GM19438 (cell line): ENCODE data around the gene SHROOM4.

Source experiments
- ATAC-seq: cut with Tn5 transposase; IDR thresholded peaks from one replicate; pipeline ENCODE4 v1.9.1; 2021; ENCODE audit warnings: low read depth; ENCODE audit not compliant: unreplicated experiment

SHROOM4 gene

DNA sequence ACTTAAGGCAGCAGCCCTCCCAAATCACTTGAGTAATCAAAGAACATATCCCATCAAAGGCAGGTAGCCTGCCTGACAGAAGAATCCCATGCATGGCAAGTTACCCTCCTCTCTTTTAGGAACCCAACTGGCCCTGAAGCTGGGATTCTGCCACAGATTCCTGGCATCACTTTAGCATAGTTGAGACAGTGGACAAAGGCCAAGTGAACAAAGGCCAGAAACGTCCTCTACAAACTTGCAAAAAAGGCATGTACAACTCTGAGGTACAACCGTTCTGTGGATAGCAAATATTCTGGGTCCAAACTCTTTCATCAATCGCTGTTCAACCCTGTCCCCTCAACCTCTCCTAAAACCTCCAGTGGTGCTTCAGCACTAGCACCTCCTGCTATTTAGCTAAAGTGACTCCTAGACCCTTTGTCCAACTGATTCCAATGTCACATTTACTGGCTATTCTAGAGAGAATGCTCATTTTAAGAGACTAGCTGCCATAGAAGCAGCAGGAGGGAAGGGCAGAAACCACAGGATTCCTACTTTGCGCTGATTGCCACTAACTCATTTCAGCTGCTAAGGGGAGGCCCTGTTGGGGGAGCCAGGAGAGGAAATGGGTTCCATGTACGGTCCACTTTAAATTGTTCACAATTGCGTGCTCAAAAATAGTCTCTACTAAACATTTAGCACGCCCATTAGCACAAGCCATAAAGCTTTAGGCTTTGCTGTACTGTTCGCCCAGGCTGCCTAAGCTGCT is 105.9 kb downstream of the SHROOM4 start:
- ATAC-seq, result no peak

DNA sequence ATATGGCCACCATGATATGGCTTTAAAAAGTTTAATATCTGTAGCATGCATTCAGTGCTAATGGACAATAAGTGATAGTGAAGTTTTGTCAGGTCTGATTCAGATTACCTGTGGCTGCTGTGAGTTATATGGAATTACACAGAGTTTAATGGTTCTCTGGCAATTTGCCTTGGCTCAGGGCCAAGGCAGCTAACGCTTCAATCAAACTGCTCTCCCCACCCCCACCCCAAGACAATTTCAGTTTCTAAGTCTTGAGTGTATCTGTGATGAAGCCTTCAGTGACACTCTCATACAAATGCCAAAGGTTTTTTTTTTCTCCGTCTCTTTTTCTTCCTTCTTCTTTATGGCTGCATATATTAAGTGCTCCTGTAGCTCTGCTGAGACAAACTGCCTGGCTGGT is 106.6 kb downstream of the SHROOM4 start:
- no peak for ATAC-seq

DNA sequence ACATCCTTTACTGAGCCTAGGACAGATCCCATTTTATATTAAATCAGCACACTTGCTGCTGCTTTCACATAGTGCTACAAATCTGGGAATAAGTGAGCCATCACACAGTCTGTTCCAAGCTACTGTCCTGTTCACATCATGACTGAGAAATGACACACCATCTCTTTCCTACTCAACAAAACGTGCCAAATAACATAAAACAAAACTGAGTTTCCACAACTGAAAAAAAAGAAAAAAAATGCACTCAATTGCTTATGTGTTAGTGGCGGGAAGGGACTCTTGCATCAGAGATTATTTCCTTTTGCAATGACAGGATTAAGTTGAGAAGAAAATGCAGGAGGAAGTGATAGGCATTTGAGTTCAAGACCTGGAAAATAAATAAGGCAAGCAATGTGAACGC is 109.0 kb downstream of the SHROOM4 start:
- no peak for ATAC-seq

DNA sequence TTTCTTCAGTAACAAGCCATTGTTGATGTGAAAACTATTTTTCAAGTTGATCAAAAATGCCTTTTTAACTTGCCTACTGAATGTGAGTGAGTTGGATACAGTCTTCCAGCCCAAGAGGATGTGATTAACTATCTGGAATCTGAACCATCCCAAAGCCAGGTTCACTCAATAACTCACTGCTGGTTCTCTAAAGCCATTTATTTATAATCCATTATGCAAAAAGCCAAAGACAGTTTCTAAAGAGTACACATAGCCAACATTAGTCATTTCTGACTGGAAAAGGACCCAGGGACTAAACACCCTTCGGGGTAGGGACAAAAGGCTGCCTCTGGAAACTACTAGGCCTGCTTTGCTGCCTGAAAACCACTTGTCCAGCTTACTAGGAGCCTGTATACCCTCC is 109.6 kb downstream of the SHROOM4 start:
- no peak for ATAC-seq

DNA sequence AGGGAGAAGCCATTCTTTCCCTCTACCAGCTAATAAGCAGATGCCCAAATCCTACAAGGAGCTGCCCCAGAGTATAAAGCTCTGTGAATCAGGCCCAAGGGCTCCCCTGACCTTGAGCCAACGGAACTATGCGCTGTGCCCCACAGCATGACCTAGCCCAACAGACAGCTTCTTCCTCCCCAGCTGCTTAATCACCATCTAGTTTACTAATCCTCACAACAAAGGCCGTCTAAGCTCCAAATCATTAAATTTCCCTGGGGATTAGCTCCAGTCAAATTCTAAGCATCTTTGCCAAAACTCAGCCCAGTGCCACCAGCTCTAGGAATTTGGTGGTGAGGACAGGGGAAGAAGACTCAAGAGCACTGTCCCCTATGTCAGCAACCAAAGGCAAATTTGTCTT is 113.1 kb downstream of the SHROOM4 start:
- no peak for ATAC-seq

DNA sequence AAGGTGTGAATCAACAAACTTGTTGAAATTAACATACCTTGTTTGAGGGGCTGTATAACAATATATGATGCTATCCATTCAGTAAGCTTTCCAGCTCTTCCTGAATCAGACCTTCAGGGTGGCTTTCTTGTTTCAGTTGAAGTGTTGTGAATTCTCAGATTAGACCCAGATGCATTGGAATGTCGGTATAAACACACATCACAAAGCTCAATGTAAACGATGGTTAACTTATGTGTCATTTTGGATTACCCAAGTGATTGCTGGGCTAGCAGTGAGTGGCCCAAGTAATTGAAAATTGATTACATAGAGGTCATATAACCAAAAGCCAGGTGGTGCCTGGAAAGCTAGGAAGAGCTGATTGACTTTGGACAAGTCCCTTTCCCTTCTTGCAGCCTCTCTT is 115.0 kb downstream of the SHROOM4 start:
- no peak for ATAC-seq

DNA sequence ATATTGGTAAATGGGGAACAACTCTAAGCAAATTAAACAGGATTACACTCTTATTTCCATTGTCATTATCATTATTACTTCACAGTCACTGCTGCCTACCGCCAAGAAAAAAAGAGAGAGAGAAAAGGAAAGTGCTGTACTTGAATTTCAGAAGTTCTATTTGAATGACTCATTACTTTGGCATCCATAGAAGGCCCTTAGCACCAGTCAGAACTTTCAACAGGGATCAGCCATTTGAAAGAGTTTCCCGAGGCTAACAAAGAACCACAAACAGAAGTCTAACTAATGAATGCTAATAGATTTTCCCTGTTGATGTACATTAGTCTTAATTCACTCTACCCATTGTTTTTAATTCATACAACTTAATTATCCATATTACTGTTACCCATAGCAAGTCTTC is 116.3 kb downstream of the SHROOM4 start:
- ATAC-seq, result no peak

DNA sequence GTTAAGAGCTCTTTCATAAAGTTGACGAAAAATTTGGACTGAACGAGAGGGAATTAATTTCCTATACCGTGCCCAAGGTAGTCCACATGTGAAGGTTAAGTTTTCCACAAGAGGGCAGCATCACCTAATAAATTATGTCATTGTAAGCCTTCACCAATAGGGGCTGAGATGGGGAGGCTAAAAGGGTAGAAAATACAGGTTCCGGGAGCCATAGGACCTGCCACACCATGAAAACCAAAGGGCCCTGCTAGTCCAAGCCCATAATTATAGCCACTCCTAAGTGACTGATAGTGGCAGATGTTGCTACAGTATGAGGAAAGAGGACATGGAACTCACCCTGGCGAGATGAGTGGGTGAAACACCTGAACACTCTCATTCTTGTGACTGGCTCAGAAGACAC is 122.2 kb downstream of the SHROOM4 start:
- ATAC-seq, result peak; percentile 96

DNA sequence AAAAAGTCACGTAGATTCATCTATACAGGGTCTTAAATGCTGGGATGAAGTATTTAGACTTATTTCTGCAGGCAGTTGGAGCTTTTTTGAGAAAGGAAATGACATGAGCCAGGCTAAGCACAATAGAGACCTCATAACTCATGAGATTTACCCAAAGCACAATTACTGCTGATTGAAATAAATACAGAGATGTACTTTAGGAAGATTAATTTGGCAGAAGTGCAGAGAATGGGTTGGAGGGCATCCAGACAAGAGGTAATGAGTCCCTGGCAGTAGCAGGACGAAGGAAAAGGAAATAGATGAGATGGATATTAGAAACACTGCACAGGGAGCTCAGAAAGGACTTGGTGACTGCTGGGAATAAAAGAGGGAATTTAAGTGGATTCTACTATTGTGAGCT is 129.1 kb downstream of the SHROOM4 start:
- no peak for ATAC-seq

DNA sequence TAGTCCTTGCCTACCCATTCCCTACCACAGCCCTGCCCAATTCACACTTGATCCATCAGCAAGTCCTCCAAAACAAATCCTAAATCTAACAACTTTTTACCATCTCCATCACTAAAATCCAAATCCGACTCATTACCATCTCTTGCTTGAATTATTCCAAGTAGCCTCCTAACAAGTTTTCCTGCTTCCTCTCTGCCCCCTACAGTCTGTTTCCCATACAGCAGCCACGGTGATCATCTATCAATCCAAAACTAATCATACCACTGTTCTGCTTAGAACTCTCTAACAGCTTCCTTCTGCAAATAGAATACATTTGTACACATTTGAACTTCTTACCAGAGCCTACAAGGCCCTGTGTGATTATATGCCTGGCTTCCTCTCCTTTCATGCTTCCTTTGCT is 133.0 kb downstream of the SHROOM4 start:
- no peak for ATAC-seq

DNA sequence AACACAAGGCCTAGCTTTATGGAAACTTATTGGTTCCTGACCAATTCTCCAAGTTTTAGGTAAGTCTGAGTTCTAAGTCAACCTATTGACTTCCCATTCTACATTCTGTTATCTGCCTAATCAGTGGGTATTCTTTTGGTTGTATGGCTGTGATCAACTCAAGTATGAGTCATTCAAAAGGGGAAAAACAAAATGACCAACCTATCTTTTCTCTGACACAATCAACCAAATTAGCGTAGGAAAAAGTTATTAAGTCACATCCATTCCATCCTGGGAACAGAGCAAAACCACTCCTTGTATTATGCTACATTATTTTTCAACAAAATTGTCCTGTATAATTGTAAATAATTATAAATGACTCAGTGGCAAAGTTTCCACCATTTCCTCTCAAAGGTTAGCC is 136.2 kb downstream of the SHROOM4 start:
- ATAC-seq, result no peak

DNA sequence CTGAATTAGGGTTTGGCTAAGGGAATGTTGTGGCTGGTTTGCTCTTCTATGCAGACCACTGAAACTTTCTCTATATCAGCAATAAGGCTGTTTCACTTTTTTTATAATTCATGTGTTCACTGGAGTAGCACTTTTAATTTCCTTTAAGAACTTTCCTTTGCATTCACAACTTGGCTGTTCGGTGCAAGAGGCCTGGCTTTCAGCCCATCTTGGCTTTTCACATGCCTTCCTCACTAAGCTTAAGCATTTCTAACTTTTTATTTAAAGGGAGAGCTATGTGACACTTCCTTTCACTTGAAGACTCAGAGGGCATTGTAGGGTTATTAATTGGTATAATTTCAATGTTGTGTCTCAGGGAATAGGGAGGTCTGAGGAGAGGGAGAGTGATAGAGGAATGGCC is 142.3 kb downstream of the SHROOM4 start:
- ATAC-seq, result no peak

DNA sequence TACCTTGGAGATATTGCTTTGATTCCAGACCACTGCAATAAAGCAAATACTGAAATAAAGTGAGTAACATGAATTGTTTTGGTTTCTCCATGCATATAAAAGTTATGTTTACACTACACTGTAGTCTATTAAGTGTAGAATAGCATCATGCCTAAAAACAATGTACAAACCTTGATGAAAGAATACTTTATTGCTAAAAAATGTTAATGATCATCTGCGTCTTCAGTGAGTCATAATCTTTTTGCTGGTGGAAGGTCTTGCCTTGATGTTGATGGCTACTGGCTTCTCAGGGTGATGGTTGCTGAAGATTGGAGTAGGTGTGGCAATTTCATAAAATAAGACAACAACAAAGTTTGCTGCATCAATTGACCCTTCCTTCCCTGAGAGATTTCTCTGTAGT is 145.1 kb downstream of the SHROOM4 start:
- no peak for ATAC-seq

DNA sequence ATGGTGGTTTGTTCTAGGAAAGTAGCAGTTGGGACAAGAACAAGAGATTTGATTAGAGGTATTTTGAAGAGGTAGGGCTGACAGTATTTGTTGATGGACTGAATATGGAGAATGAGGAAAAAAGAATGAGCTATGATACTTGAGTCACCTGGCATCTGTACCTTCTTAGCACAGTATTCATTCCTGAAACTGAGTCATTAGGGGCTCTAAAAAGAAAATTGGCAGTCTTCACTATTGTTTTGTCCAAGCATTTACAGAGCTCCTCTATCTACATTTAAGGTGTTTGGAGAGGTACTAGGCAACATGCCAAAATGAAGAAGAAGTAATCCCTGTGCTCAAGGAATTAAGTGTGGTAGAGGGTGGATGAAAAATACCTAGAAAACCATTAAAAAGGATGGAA is 165.8 kb downstream of the SHROOM4 start:
- no peak for ATAC-seq

DNA sequence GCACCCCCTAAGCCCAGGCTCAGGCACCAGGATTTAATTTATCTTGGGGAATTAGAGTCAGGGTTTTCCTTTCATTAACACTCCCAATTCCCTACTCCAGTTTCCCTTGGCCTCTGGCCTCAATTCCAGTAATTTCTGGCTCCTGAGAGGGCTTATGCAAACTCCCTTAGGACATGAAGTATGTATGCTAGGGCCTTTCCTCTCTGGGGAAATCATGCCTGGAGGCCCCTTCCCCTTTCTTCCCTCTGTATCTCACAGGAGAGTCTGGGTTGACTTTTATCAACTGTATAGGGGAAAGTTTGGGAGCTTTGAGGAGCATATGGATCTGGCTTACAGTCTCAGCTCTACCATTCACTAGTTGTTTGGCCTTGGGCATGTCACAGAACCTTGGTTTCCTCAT is 169.5 kb downstream of the SHROOM4 start:
- no peak for ATAC-seq

DNA sequence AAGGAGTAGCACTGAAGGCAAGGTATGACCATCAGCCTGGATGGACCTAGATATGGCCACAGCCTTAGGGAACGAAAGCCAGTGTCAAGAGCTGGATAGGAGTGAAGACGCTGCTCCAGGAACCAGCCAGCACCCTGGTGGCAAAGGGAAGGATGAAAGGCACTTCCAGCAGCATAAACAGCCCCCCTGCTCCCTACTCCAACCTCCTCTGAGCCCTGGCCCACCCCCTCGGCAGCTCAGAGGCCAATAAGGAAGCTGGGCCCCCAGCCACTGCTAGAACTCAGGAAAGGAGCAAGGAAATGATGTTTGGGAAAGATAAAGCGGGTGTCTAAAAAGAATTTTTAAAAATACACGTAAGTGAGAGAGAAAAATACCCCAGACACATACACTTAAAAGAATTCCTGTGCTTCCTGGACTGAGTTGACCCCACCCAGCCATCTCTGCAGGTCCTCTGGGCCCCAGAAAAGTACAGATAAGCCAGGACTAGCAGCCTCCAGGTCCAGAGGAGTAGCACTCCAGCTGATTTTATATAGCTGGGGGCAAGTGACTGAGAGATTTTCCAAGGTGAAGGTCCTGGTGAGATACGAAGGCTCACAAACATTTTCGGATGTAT is 170.4 kb downstream of the SHROOM4 start:
- no peak for ATAC-seq

DNA sequence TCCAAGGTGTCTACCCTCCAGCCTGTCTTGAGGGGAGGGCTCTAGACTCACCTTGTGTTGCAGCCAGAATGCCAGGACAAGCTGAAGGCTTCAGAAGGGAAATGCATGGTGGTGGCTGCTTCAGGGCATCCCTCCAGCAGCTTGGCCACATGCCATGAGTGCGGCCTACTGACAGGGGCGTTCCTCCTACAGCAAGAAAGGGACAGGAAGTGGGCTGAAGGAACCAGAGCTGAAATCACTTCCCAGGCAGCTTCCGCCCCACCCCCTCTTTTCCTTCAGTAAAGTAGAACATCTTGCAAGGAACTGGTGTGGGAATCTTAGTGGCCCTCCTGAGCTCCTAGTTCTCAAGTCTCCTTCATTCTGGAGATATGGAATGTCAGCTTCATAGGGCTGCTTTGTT is 175.9 kb downstream of the SHROOM4 start:
- no peak for ATAC-seq

DNA sequence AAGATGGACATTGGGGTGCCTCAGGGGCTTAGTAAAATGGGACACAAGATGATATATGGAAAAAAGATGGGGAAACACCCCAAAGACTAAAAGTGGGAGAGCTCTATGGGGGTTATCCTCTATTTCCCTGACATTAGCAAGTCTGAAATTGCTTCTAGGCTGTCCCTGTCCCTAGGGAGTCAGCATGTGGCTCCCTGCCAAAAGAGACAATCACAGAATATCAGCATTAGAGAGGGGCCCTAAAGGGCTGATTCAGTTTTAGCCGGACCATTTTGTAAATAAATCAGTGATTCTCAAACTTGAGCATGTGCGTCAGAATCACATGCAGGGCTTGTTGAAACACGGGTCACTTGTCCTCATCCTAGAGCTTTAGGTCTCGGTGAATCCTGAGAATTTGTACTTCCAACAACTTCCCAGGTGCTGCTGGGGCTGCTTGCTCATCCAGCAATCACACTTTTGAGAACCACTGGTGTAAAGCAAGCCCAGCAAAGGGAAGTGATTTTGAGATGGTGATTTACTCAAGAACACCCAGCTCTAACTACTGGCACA is 178.1 kb downstream of the SHROOM4 start:
- no peak for ATAC-seq

DNA sequence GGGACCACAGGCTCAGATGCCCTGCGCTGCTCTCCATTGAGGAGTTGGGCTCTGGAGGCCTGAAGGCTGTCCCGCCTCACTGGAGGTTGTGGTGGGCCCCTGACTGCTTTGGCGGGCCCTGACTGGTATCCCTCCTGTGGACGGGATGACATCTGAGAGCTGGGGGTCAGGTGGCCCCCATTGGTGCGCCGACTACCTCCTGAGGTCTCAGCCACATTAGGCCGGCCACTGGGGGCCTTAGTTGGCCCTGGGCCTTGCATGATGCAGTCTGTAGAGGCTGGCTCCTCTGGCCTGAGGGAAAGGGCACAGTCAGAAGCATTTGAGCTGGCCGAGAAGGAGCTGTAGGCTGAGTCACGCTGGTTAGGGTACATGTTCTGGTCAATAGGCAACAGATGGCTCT is 178.8 kb downstream of the SHROOM4 start:
- no peak for ATAC-seq

DNA sequence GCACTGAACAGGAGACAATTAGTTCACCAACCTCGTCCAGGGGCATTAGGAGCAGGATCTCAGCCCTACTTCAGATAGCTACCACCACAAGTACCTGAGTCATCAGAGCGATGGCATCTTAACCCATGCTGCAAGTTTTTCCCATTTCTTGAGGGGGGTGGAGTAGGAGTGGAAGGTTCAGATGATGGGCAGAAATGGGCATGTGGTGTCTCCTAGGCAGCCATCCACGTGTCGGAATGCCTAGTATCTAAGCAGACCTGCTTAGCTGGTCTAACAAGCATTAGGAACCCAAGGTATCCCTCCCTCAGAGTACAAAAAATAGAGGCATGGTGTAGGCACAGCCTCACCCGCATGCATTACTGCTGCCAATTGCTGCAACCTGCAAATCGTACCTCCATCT is 184.2 kb downstream of the SHROOM4 start:
- ATAC-seq, result no peak

DNA sequence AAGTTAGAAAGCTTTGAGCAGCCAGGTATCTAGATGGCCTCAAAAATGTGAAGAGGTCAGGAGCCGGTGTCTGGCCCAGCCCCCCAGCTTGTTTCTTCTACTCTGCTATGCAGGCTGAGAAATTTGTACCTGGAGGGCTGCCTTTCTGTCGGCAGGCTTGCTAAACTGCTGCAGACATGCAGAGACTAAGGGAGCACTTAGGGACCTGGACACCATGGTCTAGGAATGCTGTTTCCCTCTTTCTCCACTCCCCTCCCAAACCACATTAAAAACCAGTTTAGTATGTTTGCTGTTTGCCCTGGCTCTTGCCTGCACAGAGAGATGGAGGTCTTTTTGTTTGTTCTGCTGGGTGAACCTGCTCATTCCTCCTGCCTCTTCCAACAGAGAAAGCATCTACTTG is 186.3 kb downstream of the SHROOM4 start:
- no peak for ATAC-seq

DNA sequence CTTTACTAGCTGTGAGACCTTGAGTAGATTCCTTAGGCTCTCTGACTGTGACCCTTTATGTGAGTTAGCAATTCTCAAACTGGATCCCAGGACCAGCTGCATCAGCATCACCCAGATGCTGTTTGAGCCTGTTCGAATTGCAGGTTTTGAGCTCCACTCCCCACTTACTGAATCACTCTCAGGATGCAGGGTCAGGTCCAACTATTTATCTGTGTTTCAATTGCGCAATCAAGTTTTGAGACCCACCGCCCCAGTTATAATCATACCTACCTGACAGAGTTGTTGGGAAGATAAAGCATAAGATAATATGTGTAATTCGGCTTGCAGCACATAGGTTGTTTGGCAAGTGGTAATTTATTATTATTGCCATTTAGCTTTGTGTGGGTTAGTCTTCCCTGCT is 187.6 kb downstream of the SHROOM4 start:
- no peak for ATAC-seq
